ENCODE measurements around the gene TNNC2. TPM values are rescaled to one million over a fixed set of nuclear protein-coding genes. Genes with fewer than 3 reads are reported as not detected.

TNNC2 gene
- total and polyA plus RNA-seq, 2 of the 13 experiments (the other 11 are each of a cell fraction or from before 2014, with no cell fraction given) = 1.8 to 4.7 TPM

DNA sequence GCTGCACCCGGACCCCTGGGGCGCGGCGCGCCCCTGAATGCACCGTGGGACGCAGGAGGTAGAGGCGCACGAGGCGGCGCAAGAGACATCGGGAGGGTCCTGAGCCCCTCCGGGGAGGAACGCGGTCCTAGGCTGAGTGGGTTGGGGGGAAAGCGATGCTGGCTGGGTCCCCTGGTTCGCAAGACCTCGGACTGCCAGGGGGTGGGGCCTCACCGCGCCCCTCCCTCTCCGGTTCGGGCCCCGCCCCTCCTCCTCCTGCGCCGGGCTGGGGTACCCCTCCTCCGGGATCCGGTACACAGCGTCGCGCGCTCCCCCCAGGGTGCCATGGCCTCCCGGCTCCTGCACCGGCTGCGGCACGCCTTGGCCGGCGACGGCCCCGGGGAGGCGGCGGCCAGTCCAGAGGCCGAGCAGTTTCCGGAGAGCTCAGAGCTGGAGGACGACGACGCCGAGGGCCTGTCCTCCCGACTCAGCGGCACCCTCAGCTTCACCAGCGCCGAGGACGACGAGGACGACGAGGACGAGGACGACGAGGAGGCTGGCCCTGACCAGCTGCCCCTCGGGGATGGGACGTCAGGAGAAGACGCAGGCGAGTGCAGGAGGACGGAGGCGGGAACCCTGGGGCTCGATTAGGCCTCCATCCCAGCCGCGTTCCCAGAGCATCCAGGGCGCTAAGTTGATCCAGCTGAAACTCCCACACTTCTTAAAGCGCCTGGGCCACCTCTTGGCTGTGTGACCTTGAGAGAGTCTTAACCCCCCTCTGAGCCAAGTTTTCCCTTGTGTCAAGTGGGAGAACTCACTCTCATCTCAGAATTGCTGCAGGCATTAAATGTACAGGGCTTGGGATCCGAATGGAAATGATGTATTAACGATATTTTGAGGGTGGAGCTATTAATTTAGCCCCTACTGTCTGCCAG, 7.0 kb upstream of the TNNC2 start (continued):
- TF ChIP-seq ZNF646 (CRISPR knock-in tag; IDR thresholded peaks at IDR 0.05) (no peak), ZNF343 (CRISPR knock-in tag; IDR thresholded peaks at IDR 0.05) (0 out of 2 replicates have a peak, but pooled peaks have one; percentile 18), SP4 (CRISPR knock-in tag; IDR thresholded peaks at IDR 0.05) (peak; percentile 93), GZF1 (CRISPR knock-in tag; IDR thresholded peaks at IDR 0.05) (peak; percentile 33; the same call in 1 of the 2 replicates), SRY (CRISPR knock-in tag; IDR thresholded peaks at IDR 0.05) (peak; percentile 43; the same call in 1 of the 2 replicates), CERS6 (CRISPR knock-in tag; IDR thresholded peaks at IDR 0.05) (0 out of 2 replicates have a peak, but pooled peaks have one; percentile 14), SNAI1 (CRISPR knock-in tag; IDR thresholded peaks at IDR 0.05; ENCODE audit: borderline replicate concordance) (peak; percentile 78; the same call in 1 of the 2 replicates), PHF21A (CRISPR knock-in tag; IDR thresholded peaks at IDR 0.05) (no peak; the same call in 1 of the 2 replicates), ZMYM3 (CRISPR knock-in tag; IDR thresholded peaks at IDR 0.05) (no peak), PBX3 (CRISPR knock-in tag; IDR thresholded peaks at IDR 0.05; ENCODE audit: borderline replicate concordance) (no peak), ZNF253 (CRISPR knock-in tag; IDR thresholded peaks at IDR 0.05; ENCODE audit: borderline replicate concordance) (0 out of 2 replicates have a peak, but pooled peaks have one; percentile 58), POLR2AphosphoS5 (IDR thresholded peaks at IDR 0.05; ENCODE audit: low read depth, low read length) (peak; percentile 84), ZSCAN9 (CRISPR knock-in tag; IDR thresholded peaks at IDR 0.05; ENCODE audit: borderline replicate concordance) (no peak; the same call in 1 of the 2 replicates), ZNF136 (CRISPR knock-in tag; IDR thresholded peaks at IDR 0.05; ENCODE audit: low read depth) (no peak; the same call in 1 of the 2 replicates), CCAR2 (optimal IDR thresholded peaks at IDR 0.05; ENCODE audit: low read depth, low read length) (no peak), ZNF235 (CRISPR knock-in tag; IDR thresholded peaks at IDR 0.05; ENCODE audit: borderline replicate concordance) (peak; percentile 65; the same call in 1 of the 2 replicates), NR2F6 (IDR thresholded peaks at IDR 0.05) (no peak), NR2F6 (CRISPR knock-in tag; IDR thresholded peaks at IDR 0.05) (peak; percentile 23; the same call in 1 of the 2 replicates), ZBTB42 (CRISPR knock-in tag; IDR thresholded peaks at IDR 0.05) (peak; percentile 80), JUN (CRISPR knock-in tag; IDR thresholded peaks at IDR 0.05) (no peak), ATF7 (IDR thresholded peaks at IDR 0.05) (no peak), ATF7 (CRISPR knock-in tag; IDR thresholded peaks at IDR 0.05) (no peak)
